BJ (cell line): ENCODE results near the gene CR1L. TPM values are rescaled to one million over a fixed set of nuclear protein-coding genes. Genes with fewer than 3 reads are reported as not detected.
"Not testable (repeated sequence)": the region's sequence is repeated elsewhere in the genome, so short reads cannot be mapped to it uniquely, and the experiment has no call there.

Source experiments
- CTCF ChIA-PET: fragments of 350-600 bp; formaldehyde crosslinking; extraction: SDS; loops from one replicate; lab custom pipeline; 2021; ENCODE audit warnings: antibody characterized with exemption, inconsistent platforms; lab: Yijun Ruan, JAX
- POLR2A ChIA-PET: fragments of 300-600 bp; sonication (Branson Sonifier 250); formaldehyde crosslinking; extraction: SDS; loops from one replicate; lab custom pipeline; 2021; ENCODE audit warnings: antibody characterized with exemption; lab: Charles Lee
- DNase-seq: peaks from one replicate; pipeline ENCODE4 v3.0.0-alpha.2; 2011; ENCODE audit warnings: low read depth
- H3K27me3 ChIP-seq: 2 replicates; pipeline ENCODE4 v1.6.0; 2011; ENCODE audit warnings: low read length; ENCODE audit not compliant: control insufficient read depth, insufficient read depth
- H3K36me3 ChIP-seq: 2 replicates; pipeline ENCODE4 v1.5.1; 2011; ENCODE audit warnings: low read length; ENCODE audit not compliant: control insufficient read depth, insufficient read depth
- H3K4me3 ChIP-seq: 2 replicates; pipeline ENCODE4 v1.5.1; 2011; ENCODE audit warnings: low read depth, mild to moderate bottlenecking, control low read depth, low read length
- polyA plus RNA-seq: library from polyadenylated mRNA; depleted of rRNA; stranded (reverse); fragments of >200 nt; gene quantifications from 2 replicates; pipeline ENCODE4 v1.2.3, GENCODE V29; 2011
- TF ChIP-seq, protein P1 (sequence below): IDR thresholded peaks from 2 replicates; pipeline ENCODE4 v1.5.1; 2011; ENCODE audit warnings: low read depth, mild to moderate bottlenecking, control low read depth, inconsistent platforms, low read length, moderate library complexity; ENCODE audit not compliant: insufficient read depth

Gene CR1L
- polyA plus RNA-seq, 1 experiment, result not detected

- TF ChIP-seq, protein P1, sequence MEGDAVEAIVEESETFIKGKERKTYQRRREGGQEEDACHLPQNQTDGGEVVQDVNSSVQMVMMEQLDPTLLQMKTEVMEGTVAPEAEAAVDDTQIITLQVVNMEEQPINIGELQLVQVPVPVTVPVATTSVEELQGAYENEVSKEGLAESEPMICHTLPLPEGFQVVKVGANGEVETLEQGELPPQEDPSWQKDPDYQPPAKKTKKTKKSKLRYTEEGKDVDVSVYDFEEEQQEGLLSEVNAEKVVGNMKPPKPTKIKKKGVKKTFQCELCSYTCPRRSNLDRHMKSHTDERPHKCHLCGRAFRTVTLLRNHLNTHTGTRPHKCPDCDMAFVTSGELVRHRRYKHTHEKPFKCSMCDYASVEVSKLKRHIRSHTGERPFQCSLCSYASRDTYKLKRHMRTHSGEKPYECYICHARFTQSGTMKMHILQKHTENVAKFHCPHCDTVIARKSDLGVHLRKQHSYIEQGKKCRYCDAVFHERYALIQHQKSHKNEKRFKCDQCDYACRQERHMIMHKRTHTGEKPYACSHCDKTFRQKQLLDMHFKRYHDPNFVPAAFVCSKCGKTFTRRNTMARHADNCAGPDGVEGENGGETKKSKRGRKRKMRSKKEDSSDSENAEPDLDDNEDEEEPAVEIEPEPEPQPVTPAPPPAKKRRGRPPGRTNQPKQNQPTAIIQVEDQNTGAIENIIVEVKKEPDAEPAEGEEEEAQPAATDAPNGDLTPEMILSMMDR, result peak; percentile 86
- no peaks in the 10 kb centered on the region for H3K27me3 ChIP-seq
- no peak overlapping the region for H3K4me3 ChIP-seq
- CTCF ChIA-PET, result interaction anchor here (0.7 to 2.6 kb wide), 16 partner anchors 9 to 539 kb away, joined by 3 to 14 read pairs (median 4); no protein-coding TSS in a partner anchor
- POLR2A ChIA-PET, result no interaction called here
- H3K36me3 ChIP-seq, result no peaks in the 10 kb centered on the region
- DNase-seq, result no peak
These were observed 24.9 kb upstream of the CR1L start for GRCh38 chr1:207619871-207620542.

- DNase-seq, result no peak
- Histone ChIP-seq H3K36me3 (no peaks in the 10 kb centered on the region), H3K27me3 (no peaks in the 10 kb centered on the region), H3K4me3 (no peak overlapping the region)
- TF ChIP-seq, protein P1, result no peak
- POLR2A ChIA-PET, result no interaction called here
- CTCF ChIA-PET, result interaction anchor here (0.7 to 2.6 kb wide), 14 partner anchors 9 to 540 kb away, joined by 3 to 14 read pairs (median 6); no protein-coding TSS in a partner anchor
These were observed 24.4 kb upstream of the CR1L start for GRCh38 chr1:207620543-207620893.

GRCh38 chr1:207625504-207626071 lies 19.3 kb upstream of the CR1L start:
- POLR2A ChIA-PET, H3K36me3 ChIP-seq, H3K27me3 ChIP-seq, DNase-seq, H3K4me3 ChIP-seq: not testable (repeated sequence)
- CTCF ChIA-PET, result interaction anchor here (0.9 kb wide), 1 partner anchor 17 kb away, joined by 3 read pairs; no protein-coding TSS in a partner anchor

GRCh38 chr1:207626972-207627337 lies 18.0 kb upstream of the CR1L start:
- no peak overlapping the region for H3K4me3 ChIP-seq
- no peak for DNase-seq
- POLR2A ChIA-PET, result no interaction called here
- CTCF ChIA-PET, result interaction anchor here (0.6 kb wide), 1 partner anchor 395 kb away, joined by 5 read pairs; no protein-coding TSS in a partner anchor
- no peaks in the 10 kb centered on the region for H3K27me3 ChIP-seq
- no peaks in the 10 kb centered on the region for H3K36me3 ChIP-seq
- TF ChIP-seq, protein P1, result no peak

- no peak for DNase-seq
- Histone ChIP-seq H3K4me3 (no peak overlapping the region), H3K36me3 (no peaks in the 10 kb centered on the region), H3K27me3 (no peaks in the 10 kb centered on the region)
- POLR2A ChIA-PET, result no interaction called here
- CTCF ChIA-PET, result interaction anchor here (0.6 kb wide), 1 partner anchor 395 kb away, joined by 5 read pairs; no protein-coding TSS in a partner anchor
- TF ChIP-seq, protein P1, result no peak
These were observed 17.4 kb upstream of the CR1L start for GRCh38 chr1:207627496-207627895.
